G401.6 (cell line): Measurements from ENCODE around the gene ERCC6L2.

ENCODE experiments used
- FAIRE-seq: peaks from 2 replicates; lab custom pipeline; 2012; peaks lifted over from hg19 to GRCh38; lab: Jason Lieb, UNC

ERCC6L2 gene

DNA sequence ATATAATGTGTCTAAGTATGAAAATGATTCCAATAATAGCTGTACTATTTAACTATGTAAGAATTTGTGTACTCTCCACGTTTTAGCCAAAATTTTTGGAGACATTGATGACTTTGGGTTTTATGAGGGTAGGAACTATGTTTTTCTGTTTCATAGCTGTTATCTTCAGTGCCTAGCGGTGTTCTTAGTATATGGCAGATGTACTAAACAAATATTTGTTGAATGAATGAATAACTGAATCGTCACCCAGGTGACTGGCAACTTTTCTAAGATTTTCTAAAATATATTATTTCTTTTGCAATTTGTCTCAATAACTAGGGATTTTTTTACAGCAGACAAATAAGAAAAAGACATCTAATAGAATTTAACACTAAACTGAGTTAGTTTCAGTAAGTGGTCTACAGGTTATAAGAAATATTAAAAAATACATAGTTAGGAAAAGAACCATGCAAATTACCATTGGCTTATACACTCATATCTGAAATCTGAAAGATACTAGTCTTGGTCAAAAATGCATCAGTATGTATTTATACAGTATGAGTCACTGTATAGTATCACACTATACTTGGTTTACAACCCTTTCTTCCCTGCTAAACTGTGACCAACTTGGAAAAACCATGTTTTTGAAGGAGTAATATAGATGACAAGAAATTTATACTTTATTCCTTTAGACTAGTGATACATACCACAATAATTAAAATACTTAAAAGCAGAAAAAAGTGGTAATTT lies 10.5 kb upstream of the ERCC6L2 start:
- peak; percentile 30 for FAIRE-seq

DNA sequence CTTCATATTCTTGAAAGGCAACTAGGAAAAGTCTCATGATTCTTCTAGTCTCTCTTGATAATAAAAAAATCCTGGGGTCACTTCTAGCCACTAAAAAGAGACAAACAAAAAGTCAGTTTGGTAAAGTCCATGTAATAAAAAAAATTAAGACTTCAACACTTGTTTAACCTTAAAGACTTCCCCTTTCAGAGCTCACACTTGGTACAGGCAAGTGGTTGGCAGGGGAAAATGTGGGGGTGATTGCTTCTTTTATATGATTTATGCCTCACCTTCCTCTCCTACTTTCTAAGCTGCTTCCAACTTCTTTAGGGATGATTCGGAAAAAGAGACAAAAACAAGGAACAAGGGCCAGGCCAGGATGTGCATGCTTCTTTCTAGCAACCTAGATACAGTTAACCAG lies 5.1 kb upstream of the ERCC6L2 start:
- FAIRE-seq = no peak

DNA sequence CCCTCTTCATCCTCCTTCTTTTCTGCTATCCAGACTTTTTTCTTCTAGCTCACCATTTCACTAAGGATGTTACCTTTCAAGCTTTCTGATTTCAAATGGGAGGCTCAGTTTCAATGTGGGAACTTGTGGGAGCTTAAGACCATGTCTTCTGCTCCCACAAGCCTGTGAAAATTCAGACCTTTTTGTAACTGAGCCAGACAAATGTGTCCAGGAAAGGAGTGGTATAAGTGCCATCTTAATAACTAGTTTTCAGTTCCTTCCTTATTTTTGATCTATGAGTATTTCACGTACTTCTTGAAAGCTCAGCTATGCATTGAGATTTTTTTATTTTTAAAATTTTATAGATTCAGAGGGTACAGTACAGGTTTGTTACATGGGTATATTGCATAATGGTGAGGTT lies 4.6 kb upstream of the ERCC6L2 start:
- no peak for FAIRE-seq

DNA sequence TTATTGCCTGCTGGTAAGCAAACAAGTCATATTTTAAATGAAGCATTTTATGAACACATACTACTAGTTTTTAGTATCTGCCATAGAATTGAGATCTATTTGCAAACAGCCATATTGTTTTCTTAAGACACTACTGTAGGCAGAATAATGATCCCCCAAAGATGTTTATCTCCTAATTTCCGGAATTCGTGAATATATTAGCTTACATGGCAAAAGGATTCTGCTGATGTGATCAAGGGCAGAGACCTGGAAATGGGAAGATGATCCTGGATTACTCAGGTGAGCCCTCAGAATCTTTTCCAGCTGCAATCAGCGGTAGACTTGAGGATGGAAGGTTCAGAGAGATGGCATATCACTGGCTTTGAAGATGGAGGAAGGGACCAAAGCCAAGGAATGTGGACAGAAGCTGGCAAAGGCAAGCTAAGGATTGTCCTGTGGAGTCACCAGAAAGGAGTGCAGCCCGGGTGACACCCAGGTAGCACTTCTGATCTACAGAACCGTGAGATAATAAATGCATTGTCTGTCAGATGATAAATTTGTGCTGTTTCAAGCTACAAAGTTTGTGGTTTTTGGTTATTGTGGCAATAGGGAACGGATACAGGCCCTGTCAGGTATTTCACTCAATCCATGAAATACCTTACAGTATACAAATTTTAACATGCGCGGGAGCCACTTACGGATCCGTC lies 1.0 kb upstream of the ERCC6L2 start:
- FAIRE-seq = no peak

DNA sequence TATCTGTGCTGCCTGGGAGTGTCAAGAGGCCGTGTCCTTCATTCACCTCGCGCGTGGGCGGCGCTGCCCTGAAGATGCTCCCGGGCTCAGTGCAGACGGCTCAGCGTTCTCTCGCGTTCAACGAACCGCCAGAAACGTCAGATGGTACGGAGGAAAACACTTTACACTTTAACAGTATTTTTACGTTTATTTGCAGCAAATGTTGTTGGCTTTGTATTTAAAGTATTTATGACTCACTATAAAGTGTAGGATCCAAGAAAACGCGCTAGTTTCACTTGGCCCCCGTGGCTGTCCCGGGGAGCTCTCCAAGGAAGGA lies 544 bp upstream of the ERCC6L2 start:
- FAIRE-seq = no peak

DNA sequence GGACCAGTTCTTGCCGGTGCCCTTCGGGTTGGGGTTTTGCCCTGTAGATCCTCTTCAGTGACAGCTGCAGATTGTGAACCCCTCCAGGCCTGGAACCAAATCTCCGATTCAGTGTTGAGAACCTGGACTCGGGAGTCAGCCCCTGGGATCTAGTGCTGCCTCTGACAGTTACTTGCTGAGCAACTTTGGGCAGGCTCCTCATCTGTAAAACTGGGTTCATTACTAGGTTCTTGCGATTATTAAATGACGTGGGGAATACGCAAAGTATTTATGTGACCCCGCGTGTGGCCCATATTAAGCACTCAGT lies 600 bp downstream of the ERCC6L2 start:
- no peak for FAIRE-seq

DNA sequence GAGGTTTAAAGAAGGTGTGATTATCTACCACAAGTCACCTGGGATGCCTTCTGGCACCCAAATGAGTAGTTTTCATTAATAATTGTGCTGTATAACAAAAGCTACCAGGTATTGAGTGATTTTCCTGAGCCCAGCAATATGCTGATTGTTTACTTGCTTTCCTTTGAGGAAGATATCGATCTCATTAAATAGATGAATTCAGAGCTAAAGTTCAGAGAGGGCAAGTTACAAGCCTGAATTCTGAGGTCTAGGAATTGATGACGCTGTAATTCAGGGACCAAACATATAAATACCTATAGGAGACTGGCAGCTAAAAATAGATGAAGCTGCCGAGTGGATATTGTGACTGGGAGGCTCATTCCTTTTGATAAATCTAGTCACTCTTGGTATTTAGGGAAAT lies 1.1 kb downstream of the ERCC6L2 start:
- no peak for FAIRE-seq

DNA sequence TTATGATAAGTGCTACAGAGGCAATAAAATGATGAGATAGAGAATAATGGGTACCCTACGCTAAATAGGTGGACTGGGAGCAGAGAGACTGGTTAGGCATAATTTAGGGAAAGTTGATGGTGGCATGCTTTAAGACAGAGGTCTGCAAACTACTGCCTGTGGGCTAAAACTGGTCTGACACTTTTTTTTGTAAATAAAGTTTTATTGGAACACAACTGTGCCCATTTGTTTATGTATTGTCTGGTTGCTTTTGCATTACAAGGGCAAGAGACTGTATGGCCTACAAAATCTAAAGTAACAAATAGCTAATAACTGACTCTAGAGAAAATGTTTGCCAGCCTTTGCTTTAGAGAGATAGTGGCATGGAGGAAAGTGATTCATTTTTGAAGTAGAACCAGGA lies 2.5 kb downstream of the ERCC6L2 start:
- FAIRE-seq = no peak

DNA sequence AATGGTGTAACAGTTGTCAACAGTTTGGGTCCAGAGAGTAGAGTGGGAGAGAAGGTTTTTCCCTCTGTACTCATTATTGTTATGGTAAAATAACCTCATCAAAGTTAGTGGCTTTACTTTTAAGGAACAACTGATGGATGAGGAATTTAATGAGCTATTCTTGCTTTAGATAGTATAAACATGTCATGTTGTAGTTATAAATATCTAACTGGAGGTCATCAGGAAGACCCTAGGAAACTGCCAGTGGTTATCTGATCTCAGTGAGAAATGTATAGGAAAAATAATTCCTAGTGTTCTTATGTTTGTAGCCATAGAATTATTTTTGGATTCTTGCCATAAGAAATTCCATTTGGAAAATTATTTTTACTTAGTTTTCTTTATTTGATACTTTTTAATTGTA lies 4.1 kb downstream of the ERCC6L2 start:
- no peak for FAIRE-seq

DNA sequence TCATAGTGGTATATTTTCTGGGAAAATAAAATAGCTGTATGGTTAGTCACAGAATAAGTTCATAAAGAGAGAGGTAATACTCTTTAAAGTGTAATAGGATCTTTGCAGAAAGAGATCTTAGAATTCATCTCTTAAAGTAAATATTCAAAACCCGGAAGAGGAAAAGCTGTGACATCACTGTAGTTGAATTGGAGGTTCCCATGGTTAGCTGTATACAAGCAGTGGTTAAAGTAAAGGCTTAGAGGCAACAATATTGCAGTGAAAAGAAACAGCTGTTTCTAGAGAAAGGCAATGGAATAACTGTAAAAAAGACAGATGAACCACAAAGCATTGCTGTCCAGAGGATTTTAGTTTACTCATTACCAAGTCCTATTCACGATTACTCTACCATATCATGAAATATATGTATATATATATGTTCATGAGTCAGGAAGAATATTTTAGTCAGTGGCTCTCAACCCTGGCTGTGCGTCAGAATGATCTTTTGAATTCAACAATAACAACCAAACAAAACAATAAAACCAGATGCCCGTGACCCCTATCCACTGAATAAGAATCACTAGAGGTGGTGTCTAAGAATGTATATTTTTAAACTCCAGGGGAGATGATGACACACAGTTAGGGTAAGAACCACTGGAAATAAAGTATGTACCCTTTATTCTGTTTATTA lies 4.7 kb downstream of the ERCC6L2 start:
- FAIRE-seq = no peak

DNA sequence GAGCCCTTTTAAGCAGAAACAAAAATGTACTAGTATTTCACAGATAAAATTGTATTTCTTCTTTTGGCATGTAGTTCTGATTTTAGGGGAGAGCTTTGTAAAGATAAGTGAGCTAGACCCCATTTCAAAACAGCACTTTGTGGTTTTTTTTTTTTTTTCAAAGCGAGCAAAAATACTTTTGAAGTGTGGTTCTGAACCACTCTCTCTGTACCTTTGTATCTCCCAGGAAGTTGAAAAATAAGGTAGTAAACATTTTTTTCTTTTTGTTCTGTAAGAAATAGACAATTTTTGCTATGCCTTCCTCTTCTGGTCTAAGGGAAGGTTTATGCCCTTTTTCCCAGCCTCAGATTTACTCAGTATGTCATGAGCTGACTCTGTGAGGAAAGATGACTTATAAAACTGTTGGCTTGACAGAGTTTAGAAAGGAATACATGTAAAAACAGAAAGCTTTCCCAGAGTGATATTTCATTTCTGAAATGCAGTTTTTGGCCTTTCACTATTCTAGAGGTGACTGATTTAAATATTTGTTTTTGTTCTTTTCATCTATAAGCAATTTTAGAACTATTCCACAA lies 12.5 kb downstream of the ERCC6L2 start:
- no peak for FAIRE-seq

DNA sequence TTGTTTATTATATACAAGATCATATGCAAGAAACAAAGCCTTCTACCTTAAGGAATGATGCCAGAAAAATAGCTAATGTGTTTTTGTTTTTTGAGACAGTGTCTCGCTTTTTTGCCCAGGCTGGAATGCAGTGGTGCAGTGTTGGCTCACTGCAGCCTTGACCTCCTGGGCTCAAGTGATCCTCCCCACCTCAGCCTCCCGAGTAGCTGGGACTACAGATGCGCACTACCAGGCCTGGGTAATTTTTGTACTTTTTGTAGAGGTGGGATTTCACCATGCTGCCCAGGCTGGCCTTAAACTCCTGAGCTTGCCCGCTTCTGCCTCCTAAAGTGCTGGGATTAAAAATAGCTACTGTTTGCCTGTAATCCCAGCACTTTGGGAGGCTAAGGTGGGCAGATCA lies 15.1 kb downstream of the ERCC6L2 start:
- no peak for FAIRE-seq

DNA sequence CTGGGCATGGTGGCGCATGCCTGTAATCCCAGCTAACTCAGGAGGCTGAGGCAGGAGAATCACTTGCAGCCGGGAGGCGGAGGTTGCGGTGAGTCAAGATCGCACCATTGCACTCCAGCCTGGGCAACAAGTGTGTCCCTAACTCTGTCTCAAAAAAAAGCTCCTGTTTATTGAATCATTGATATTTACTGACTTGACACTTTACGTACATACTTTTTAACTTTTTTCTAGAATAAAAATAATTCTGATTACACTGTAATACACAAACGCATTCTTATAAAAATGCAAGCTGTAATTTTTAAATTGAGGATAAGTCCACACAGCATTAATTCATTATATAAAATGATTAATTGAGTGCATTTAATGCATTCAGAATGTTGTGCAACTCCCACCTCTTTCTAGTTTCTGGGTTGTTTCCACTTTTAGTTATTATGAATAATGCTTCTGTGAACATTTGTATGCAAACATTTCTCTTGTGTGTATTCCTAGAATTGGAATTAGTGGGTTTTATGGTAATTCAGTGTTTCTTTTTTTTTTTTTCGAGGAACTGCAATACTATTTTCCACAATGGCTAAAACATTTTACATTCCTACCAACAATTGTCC lies 15.7 kb downstream of the ERCC6L2 start:
- no peak for FAIRE-seq

DNA sequence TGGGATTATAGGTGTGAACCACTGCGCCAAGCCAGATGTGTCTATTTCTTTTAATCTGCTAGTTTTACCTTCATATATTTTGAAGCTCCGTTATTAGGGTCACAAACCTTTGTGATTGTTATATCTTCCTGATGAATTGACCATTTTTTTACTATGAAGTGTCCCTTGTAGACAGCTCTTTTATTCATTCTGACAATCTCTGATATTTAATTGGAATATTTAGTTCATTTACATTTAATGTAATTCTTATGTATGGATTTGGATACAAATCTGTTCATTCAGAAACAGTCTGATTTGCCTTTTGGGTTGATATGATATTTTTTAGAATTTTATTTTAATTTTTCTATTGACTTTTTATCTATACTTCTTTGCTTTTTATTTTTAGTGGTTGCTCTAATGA lies 17.2 kb downstream of the ERCC6L2 start:
- peak; percentile 11 for FAIRE-seq

DNA sequence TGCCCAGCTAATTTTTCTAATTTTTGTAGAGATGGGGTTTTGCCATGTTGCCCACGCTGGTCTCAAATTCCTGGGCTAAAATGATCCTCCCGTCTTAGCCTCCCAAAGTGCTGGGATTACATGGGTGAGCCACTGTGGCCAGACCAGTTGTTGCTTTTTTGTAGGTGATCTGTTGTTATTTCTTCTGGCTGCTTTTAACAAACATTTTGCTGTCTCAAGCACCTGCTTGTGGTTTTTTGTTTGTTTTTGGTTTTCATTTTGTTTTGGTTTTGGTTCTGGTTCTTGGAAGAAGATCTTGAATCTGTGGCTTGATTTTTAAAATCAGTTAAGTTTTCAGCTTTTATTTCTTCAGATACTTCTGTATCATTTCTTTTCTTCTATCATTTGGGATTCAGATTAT lies 21.1 kb downstream of the ERCC6L2 start:
- FAIRE-seq = no peak

DNA sequence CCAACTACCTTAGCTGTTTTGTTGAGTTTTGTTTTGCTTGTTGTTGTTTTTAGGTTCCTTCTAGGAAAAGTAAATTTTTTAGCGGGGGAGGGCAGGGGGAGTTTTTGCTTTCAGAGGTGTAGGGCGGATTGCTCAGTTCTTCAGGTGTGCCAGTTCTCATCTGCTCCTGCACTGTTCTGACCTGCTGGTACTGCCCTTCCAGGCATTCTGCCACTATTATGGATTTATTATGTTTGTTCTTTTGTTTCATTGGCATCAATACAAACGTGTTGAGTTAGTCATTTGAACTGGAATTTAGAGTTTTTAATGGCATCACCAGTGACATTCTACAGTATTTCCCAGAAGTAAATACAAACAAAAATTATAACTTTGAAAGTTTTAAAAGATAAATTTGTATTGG lies 26.0 kb downstream of the ERCC6L2 start:
- FAIRE-seq = no peak

DNA sequence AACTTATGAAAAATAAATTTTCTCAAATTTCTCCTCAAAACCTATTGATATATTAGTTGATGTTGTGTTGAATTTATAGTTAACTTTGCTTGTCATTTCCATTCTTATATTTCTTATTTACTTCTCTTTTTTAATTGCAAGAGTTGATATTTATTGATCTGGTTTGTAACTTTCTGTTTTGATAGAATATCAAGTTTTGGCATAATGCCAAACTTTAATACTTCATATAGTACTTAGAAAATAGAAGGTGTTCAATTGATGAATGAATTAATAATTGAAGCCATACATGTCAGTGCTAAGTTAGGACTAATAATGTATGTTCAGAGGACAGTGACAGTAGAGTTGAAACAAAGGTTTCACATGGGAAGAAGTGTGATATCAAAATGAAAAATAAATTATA lies 27.9 kb downstream of the ERCC6L2 start:
- peak; percentile 41 for FAIRE-seq

DNA sequence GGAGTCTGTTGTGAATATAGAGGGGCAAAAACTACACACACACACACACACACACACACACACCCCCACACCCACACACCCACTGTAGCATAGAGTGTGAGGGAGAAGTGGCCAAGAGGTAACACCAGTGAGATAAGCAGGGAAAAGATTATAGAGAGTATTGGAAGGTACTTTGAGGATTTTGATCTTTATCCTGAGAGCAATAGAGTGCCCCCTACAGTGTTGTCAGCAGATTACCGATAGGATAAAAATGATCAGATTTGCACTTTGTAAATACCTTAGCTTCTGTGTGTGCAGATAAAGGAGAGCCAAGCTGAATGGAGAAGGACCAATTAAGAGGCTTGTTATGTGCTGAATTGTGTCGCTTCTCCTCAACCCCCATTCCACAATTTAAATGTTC lies 32.3 kb downstream of the ERCC6L2 start:
- no peak for FAIRE-seq

DNA sequence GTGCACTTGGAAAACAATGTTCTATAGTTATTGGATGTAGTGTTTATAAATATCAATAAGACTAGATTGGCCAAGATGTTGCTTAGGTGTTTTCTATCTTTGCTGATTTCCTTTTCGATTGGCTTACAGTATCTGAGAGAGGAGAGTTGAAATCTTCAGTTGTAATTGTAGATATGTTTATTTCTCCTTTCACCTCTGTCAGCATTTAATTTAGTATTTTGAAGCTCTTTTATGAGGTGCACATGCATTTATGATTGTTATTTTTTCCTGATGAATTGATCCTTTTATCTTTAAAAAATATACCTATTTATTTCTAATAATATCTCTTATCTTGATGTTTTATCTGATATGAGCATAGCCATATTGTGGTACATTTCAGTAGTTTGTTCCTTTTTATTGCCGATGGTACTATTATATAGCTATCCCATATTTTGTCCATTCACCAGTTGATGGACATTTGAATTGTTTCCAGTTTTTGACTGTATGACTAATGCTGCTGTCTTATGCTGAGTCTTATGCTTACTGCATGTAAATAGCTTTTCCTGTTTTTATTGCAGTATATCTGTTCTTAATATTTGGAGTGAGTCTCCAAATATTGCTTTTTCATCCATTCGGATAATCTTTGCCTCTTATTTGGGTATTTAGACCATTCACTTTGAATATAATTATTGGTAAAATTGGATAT lies 34.7 kb downstream of the ERCC6L2 start:
- FAIRE-seq = no peak

DNA sequence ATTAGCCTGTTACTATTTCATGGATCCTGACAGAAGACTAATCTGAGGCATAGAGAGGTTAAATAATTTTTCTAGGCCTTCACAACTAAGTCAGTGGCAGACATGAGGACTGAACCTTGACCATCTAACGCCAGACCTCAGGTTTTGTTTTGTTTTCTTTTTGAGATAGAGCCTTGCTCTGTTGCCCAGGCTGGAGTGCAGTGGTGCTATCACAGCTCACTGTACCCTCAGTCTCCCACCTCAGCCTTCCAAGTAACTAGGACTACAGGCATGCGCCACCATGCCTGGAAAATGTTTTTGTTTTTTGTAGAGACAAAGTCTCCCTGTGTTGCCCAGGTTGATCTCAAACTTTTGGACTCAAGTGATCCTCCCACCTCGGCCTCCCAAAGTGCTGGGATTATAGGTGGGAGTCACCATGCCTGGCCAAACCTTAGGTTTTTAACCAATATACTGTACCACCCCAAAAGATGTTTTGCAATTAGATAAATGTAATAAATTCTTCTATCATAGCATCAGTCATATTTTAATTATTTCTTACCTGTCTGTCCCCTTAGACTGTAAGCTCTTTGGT lies 35.4 kb downstream of the ERCC6L2 start:
- no peak for FAIRE-seq

DNA sequence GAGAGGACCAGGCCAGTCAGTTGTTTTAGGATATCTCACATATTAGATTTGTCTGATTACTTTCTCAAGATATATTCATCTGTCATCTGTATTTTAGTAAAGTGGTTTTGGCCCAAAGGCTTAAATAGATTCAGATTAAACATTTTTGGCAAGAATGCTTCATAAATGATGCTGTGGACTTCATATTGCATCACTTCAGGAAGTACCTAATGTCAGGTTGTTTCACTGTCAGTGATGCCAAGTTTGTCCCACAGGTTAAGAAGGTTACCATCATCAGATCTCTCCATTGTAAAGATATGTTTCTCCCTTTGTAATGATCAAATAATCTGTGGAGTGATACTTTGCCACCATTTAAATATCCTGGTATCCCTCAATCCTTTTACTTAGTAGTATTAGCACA lies 37.3 kb downstream of the ERCC6L2 start:
- FAIRE-seq = no peak

DNA sequence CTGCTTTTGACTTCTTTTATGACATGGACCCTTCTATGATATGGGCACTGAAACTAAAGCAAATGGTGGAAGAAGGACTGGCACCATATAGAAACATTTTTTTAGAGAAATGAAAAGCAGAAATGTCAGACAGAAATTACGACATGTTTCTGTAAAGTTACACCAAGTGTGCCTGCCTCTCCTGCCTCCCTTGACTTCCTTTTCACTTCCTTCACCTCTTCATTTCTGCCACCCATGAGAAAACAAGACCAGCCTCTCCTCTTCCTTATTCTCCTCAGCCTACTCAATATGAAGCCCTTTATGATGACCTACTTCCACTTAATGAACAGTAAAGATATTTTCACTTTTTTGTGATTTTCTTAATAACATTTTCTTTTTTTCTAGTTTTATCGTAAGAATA lies 44.5 kb downstream of the ERCC6L2 start:
- FAIRE-seq = no peak
